ENCODE results near the gene SIL1. TPM values are rescaled to one million over a fixed set of nuclear protein-coding genes. Genes with fewer than 3 reads are reported as not detected.
A peak's percentile ranks its signal among the peaks of the same experiment; 100 is the strongest.
"Not testable (repeated sequence)": the region's sequence is repeated elsewhere in the genome, so short reads cannot be mapped to it uniquely, and the experiment has no call there.

The SIL1 gene
- total RNA-seq, 1 donor = 31.7 TPM

GRCh38 chr5:139062910-139063663 lies 135.1 kb downstream of the SIL1 start:
- H3K4me3 ChIP-seq (ENCODE audit: low read depth, low read length) = no peak overlapping the region
- TF ChIP-seq, protein P1, sequence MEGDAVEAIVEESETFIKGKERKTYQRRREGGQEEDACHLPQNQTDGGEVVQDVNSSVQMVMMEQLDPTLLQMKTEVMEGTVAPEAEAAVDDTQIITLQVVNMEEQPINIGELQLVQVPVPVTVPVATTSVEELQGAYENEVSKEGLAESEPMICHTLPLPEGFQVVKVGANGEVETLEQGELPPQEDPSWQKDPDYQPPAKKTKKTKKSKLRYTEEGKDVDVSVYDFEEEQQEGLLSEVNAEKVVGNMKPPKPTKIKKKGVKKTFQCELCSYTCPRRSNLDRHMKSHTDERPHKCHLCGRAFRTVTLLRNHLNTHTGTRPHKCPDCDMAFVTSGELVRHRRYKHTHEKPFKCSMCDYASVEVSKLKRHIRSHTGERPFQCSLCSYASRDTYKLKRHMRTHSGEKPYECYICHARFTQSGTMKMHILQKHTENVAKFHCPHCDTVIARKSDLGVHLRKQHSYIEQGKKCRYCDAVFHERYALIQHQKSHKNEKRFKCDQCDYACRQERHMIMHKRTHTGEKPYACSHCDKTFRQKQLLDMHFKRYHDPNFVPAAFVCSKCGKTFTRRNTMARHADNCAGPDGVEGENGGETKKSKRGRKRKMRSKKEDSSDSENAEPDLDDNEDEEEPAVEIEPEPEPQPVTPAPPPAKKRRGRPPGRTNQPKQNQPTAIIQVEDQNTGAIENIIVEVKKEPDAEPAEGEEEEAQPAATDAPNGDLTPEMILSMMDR (IDR thresholded peaks at IDR 0.05; ENCODE audit: insufficient read depth, low read length) = no peak
- DNase-seq (ENCODE audit: low read depth) = peak; percentile 24

- DNase-seq (ENCODE audit: low read depth) = no peak
- TF ChIP-seq, protein P1 (IDR thresholded peaks at IDR 0.05; ENCODE audit: insufficient read depth, low read length) = no peak
- H3K4me3 ChIP-seq (ENCODE audit: low read depth, low read length) = no peak overlapping the region
These were observed 136.3 kb downstream of the SIL1 start for GRCh38 chr5:139061856-139062255.

DNA sequence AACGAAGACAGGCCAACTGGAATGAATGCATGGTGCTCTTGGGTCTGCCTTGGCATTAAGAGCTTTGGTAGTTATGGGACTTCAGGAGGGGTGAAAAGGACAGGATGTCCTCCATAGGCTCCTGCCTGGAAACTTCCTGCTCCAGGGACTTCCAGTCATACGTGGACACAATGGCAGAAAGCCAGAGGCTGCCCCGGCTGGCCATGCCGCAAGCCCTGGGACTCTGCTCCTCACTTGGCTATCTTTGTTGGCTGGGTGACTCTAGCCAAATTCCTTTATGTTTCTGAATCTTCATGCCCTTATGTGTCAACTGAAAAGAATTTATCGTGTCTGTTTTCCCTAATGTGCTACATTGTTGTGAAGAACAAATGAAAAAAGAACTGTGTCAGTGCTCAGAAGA lies 136.9 kb downstream of the SIL1 start:
- no peak overlapping the region for H3K4me3 ChIP-seq (ENCODE audit: low read depth, low read length)
- TF ChIP-seq, protein P1 (IDR thresholded peaks at IDR 0.05; ENCODE audit: insufficient read depth, low read length) = no peak
- DNase-seq (ENCODE audit: low read depth) = peak; percentile 82

GRCh38 chr5:139058121-139058520 lies 140.0 kb downstream of the SIL1 start:
- peak; percentile 49 for DNase-seq (ENCODE audit: low read depth)
- TF ChIP-seq, protein P1 (IDR thresholded peaks at IDR 0.05; ENCODE audit: insufficient read depth, low read length) = no peak
- H3K4me3 ChIP-seq (ENCODE audit: low read depth, low read length) = no peak overlapping the region

GRCh38 chr5:139057045-139057939 lies 140.9 kb downstream of the SIL1 start:
- H3K4me3 ChIP-seq (ENCODE audit: low read depth, low read length); DNase-seq (ENCODE audit: low read depth): not testable (repeated sequence)

DNA sequence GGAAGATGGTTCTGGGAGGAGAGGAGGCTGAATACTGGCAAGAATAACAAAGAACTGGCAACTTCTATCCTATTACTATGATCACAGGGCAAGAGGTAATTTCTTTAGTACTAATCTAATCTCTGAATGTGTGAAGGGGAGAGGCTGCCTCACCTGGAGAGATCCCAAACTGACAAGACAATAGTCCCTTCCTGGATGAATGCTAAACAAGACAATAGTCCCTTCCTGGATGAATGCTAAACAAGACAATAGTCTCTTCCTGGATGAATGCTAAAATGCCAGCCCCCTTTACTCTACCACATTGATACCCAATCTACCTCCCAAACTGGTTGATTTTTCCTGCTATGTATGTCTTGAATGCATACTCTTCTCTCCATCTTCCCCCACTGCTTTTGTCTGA lies 145.2 kb downstream of the SIL1 start:
- TF ChIP-seq, protein P1 (IDR thresholded peaks at IDR 0.05; ENCODE audit: insufficient read depth, low read length) = no peak
- no peak for DNase-seq (ENCODE audit: low read depth)
- H3K4me3 ChIP-seq (ENCODE audit: low read depth, low read length) = no peak overlapping the region

DNA sequence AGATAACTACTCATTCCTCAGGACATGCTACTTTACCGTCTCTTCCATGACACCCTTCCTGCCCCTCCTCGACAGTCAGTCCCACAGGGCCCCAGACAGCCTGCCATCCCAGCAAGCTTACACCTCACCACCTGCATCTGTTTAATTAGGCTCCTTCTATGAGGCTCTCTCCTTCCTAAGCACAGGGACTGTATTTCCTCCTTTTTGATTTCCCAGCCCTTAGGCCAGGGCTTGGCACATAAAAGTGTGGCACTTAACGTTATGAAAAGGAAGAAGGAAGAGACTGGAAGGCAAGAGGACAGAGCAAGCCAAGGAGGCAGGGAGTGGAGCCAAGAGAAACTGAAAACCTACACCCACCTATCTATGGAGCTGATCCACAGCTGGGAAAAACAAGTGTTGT lies 146.8 kb downstream of the SIL1 start:
- no peak overlapping the region for H3K4me3 ChIP-seq (ENCODE audit: low read depth, low read length)
- TF ChIP-seq, protein P1 (IDR thresholded peaks at IDR 0.05; ENCODE audit: insufficient read depth, low read length) = no peak
- DNase-seq (ENCODE audit: low read depth) = peak; percentile 27

Measured in fibroblast of the aortic adventitia (primary cell).